ENCODE data around the gene ZFYVE28. TPM values are rescaled to one million over a fixed set of nuclear protein-coding genes. Genes with fewer than 3 reads are reported as not detected.

ZFYVE28 gene
- total RNA-seq, 1 experiment from 2014 or later = 19.2 TPM

GRCh38 chr4:2356123-2357069, 62.0 kb downstream of the ZFYVE28 start:
- no peak for ATAC-seq
- Histone ChIP-seq H3K4me3 (replicated peaks in 1 of 2; ENCODE audit: low read depth in 1 of 2, low read length in 2 of 2) (no peak overlapping the region), H3K27me3 (ENCODE audit: insufficient read depth, low read length) (no peaks in the 10 kb centered on the region), H3K36me3 (ENCODE audit: control insufficient read depth in 1 of 2, insufficient read depth in 2 of 2, low read length in 2 of 2) (no peaks in the 10 kb centered on the region), H3K9me3 (ENCODE audit: control insufficient read depth in 1 of 2, insufficient read depth in 1 of 2, low read depth in 1 of 2, low read length in 2 of 2) (no peaks in the 10 kb centered on the region), H4K20me1 (ENCODE audit: insufficient read depth) (no peaks in the 10 kb centered on the region), H3K4me1 (ENCODE audit: control insufficient read depth in 1 of 2, insufficient read depth in 2 of 2, low read length in 2 of 2) (no peaks in the 10 kb centered on the region), H3K79me2 (ENCODE audit: insufficient read depth, low read length) (no peaks in the 10 kb centered on the region; the same call in 1 of the 2 replicates), H3K27ac (ENCODE audit: low read depth, low read length) (no peak overlapping the region), H3K9ac (ENCODE audit: low read length) (no peak overlapping the region), H3K9me2 (ENCODE audit: insufficient read depth) (no peaks in the 10 kb centered on the region), H2AFZ (ENCODE audit: low read depth, low read length, poor library complexity, severe bottlenecking) (no peak overlapping the region), H3K4me2 (ENCODE audit: low read length) (no peak overlapping the region)
- CTCF ChIA-PET = no interaction called here
- intact Hi-C loops (cut with micrococcal nuclease) = no loop called here
- TF ChIP-seq YY1 (IDR thresholded peaks at IDR 0.05; ENCODE audit: extremely low read depth, insufficient replicate concordance, low read depth, low read length) (no peak), ZFX (IDR thresholded peaks at IDR 0.05) (no peak), REST (IDR thresholded peaks at IDR 0.05; ENCODE audit: low read depth) (no peak), POLR2A (IDR thresholded peaks at IDR 0.05; ENCODE audit: borderline replicate concordance, extremely low read depth, insufficient read depth, insufficient read length) (no peak), ZBTB33 (IDR thresholded peaks at IDR 0.05; ENCODE audit: extremely low read depth, insufficient replicate concordance, low read length) (no peak), RAD21 (IDR thresholded peaks at IDR 0.05; ENCODE audit: low read depth) (no peak), CBX3 (IDR thresholded peaks at IDR 0.05; ENCODE audit: low read depth) (no peak), EGR1 (IDR thresholded peaks at IDR 0.05; ENCODE audit: low read depth) (no peak), FOSL1 (IDR thresholded peaks at IDR 0.05; ENCODE audit: low read depth) (no peak), MAX (IDR thresholded peaks at IDR 0.05) (no peak), SRF (IDR thresholded peaks at IDR 0.05; ENCODE audit: low read depth) (no peak), SP1 (IDR thresholded peaks at IDR 0.05; ENCODE audit: low read depth) (no peak), ZNF274 (IDR thresholded peaks at IDR 0.05; ENCODE audit: low read depth, low read length) (no peak), SIN3A (IDR thresholded peaks at IDR 0.05; ENCODE audit: low read depth) (no peak), ATF3 (IDR thresholded peaks at IDR 0.05) (no peak)
- DNase-seq (ENCODE audit: low read depth, low spot score) = no peak
- RAD21 ChIA-PET (ENCODE audit: low non-redundant PET in 1 of 2, low total read pairs in 2 of 2, uncharacterized antibody in 2 of 2, unreplicated experiment in 2 of 2) = no interaction called here
- POLR2A ChIA-PET = no interaction called here
- no TSS peak for BruUV-seq (replicated peaks)

Measured in HCT116 (cell line).